GM23338 (cell line): ENCODE measurements around the gene C11orf91. TPM values are rescaled to one million over a fixed set of nuclear protein-coding genes. Genes with fewer than 3 reads are reported as not detected.

ENCODE experiments used
- ATAC-seq: fragments of 200-7000 bp; cut with Tn5 transposase; 3 replicates; pipeline ENCODE4 v1.9.1; 2020
- DNase-seq: peaks from one replicate; pipeline ENCODE4 v3.0.0-alpha.2; 2015; ENCODE audit warnings: low spot score
- H2AFZ ChIP-seq: fragments of 200-600 bp; sonication (generic); 2 replicates; pipeline ENCODE4 v1.8.0; 2016; ENCODE audit warnings: antibody characterized with exemption, mild to moderate bottlenecking, moderate library complexity
- H3F3A ChIP-seq: fragments of 200-600 bp; sonication (generic); replicated peaks from 2 replicates; pipeline ENCODE4 v1.8.0; 2017; ENCODE audit warnings: antibody characterized with exemption, mixed run types, low read depth
- H3K27ac ChIP-seq: fragments of 200-600 bp; sonication (generic); 2 replicates; pipeline ENCODE4 v1.6.1; 2016; ENCODE audit warnings: low read depth
- H3K27me3 ChIP-seq: fragments of 200-600 bp; sonication (generic); 2 replicates; pipeline ENCODE4 v1.8.0; 2016; ENCODE audit warnings: mild to moderate bottlenecking, mixed run types, moderate library complexity; ENCODE audit not compliant: insufficient read depth
- H3K36me3 ChIP-seq: fragments of 200-600 bp; sonication (generic); 2 replicates; pipeline ENCODE4 v1.8.0; 2016; ENCODE audit warnings: mild to moderate bottlenecking; ENCODE audit not compliant: insufficient read depth
- H3K4me1 ChIP-seq: fragments of 200-600 bp; sonication (generic); 2 replicates; pipeline ENCODE4 v1.8.0; 2016; ENCODE audit warnings: mild to moderate bottlenecking, moderate library complexity; ENCODE audit not compliant: insufficient read depth
- H3K4me2 ChIP-seq: fragments of 200-600 bp; sonication (generic); 2 replicates; pipeline ENCODE4 v1.7.1; 2017; ENCODE audit warnings: mixed run types
- H3K4me3 ChIP-seq: fragments of 200-600 bp; sonication (generic); 2 replicates; pipeline ENCODE4 v1.6.1; 2016; ENCODE audit warnings: mixed run types
- H3K79me2 ChIP-seq: fragments of 200-600 bp; sonication (generic); replicated peaks from 2 replicates; pipeline ENCODE4 v1.8.0; 2017; ENCODE audit warnings: mild to moderate bottlenecking; ENCODE audit not compliant: insufficient read depth
- H3K9me2 ChIP-seq: fragments of 200-600 bp; sonication (generic); 2 replicates; pipeline ENCODE4 v1.8.0; 2017; ENCODE audit not compliant: insufficient read depth
- H4K20me1 ChIP-seq: fragments of 200-600 bp; sonication (generic); replicated peaks from 2 replicates; pipeline ENCODE4 v1.8.0; 2017; ENCODE audit warnings: mild to moderate bottlenecking; ENCODE audit not compliant: insufficient read depth
- H3K27ac Mint-ChIP-seq: 2 replicates; pipeline ENCODE4 v1.8.0; 2020; ENCODE audit warnings: inconsistent platforms, mild to moderate bottlenecking, moderate library complexity, mixed read lengths
- H3K27me3 Mint-ChIP-seq: 3 replicates; pipeline ENCODE4 v1.8.0; 2022; ENCODE audit warnings: low read depth, mild to moderate bottlenecking, moderate library complexity, mixed read lengths, inconsistent platforms; ENCODE audit not compliant: insufficient read depth, poor library complexity
- H3K36me3 Mint-ChIP-seq: 3 replicates; pipeline ENCODE4 v1.8.0; 2021; ENCODE audit warnings: low read depth, mild to moderate bottlenecking, inconsistent platforms, moderate library complexity, mixed read lengths
- H3K4me1 Mint-ChIP-seq: 3 replicates; pipeline ENCODE4 v1.8.0; 2020; ENCODE audit warnings: mild to moderate bottlenecking, inconsistent platforms, mixed read lengths
- H3K4me3 Mint-ChIP-seq: 3 replicates; pipeline ENCODE4 v1.8.0; 2021; ENCODE audit warnings: moderate library complexity, mild to moderate bottlenecking, inconsistent platforms, mixed read lengths
- H3K9me3 Mint-ChIP-seq: 3 replicates; pipeline ENCODE4 v1.8.0; 2020; ENCODE audit warnings: moderate library complexity, mild to moderate bottlenecking, inconsistent platforms, mixed read lengths
- CREB1 ChIP-seq: fragments of 250-450 bp; sonication (Bioruptor Pico); IDR thresholded peaks from 2 replicates; pipeline ENCODE4 v1.5.0; 2020; ENCODE audit warnings: low read depth, mild to moderate bottlenecking, moderate library complexity
- EZH2 ChIP-seq: fragments of 200-600 bp; sonication (generic); IDR thresholded peaks from one replicate; pipeline ENCODE4 v1.8.0; 2017; ENCODE audit warnings: antibody characterized with exemption, mild to moderate bottlenecking, low read depth; ENCODE audit not compliant: unreplicated experiment
- EZH2phosphoT487 ChIP-seq: fragments of 200-600 bp; sonication (generic); IDR thresholded peaks from one replicate; pipeline ENCODE4 v1.8.1; 2018; ENCODE audit warnings: antibody characterized with exemption; ENCODE audit not compliant: unreplicated experiment
- JUNB ChIP-seq: IDR thresholded peaks from one replicate; pipeline ENCODE4 v1.6.1; 2016; ENCODE audit warnings: antibody characterized with exemption; ENCODE audit not compliant: unreplicated experiment
- POLR2AphosphoS5 ChIP-seq: IDR thresholded peaks from 2 replicates; pipeline ENCODE4 v1.6.1; 2016; ENCODE audit warnings: antibody characterized with exemption, low read depth
- STAT1 ChIP-seq: IDR thresholded peaks from one replicate; pipeline ENCODE4 v1.6.1; 2016; ENCODE audit warnings: antibody characterized with exemption; ENCODE audit not compliant: unreplicated experiment
- ZNF114 ChIP-seq: fragments of 250-450 bp; sonication (Bioruptor Pico); IDR thresholded peaks from 2 replicates; pipeline ENCODE4 v1.5.0; 2020; ENCODE audit warnings: mild to moderate bottlenecking, moderate library complexity
- ZNF331 ChIP-seq: fragments of 250-450 bp; sonication (Bioruptor Pico); IDR thresholded peaks from 2 replicates; pipeline ENCODE4 v1.5.0; 2020; ENCODE audit warnings: low read depth, mild to moderate bottlenecking, moderate library complexity
- polyA plus RNA-seq: library from polyadenylated mRNA; unstranded; fragments of >200 nt; fragmentation: Nextera tagmentation; extraction: Ambion mirVana; gene quantifications from 2 replicates; pipeline ENCODE4 v1.2.1, GENCODE V29; 2016
- total RNA-seq: library from RNA; depleted of rRNA; stranded (reverse); fragments of >200 nt; shearing (Covaris generic); gene quantifications from 2 replicates; pipeline ENCODE4 v1.2.3, GENCODE V29; 2014
- TF ChIP-seq, protein P1 (sequence below): fragments of 250-450 bp; sonication (Bioruptor Pico); IDR thresholded peaks from 2 replicates; pipeline ENCODE4 v1.5.0; 2020; ENCODE audit warnings: mild to moderate bottlenecking, moderate library complexity
- TF ChIP-seq, protein P2 (sequence below): IDR thresholded peaks from 2 replicates; pipeline ENCODE4 v1.6.1; 2016; ENCODE audit warnings: antibody characterized with exemption
- TF ChIP-seq, protein P3 (sequence below): IDR thresholded peaks from one replicate; pipeline ENCODE4 v1.6.1; 2018; ENCODE audit warnings: antibody characterized with exemption; ENCODE audit not compliant: unreplicated experiment

C11orf91 gene
- total and polyA plus RNA-seq, 2 experiments from 2014 or later: not detected

DNA sequence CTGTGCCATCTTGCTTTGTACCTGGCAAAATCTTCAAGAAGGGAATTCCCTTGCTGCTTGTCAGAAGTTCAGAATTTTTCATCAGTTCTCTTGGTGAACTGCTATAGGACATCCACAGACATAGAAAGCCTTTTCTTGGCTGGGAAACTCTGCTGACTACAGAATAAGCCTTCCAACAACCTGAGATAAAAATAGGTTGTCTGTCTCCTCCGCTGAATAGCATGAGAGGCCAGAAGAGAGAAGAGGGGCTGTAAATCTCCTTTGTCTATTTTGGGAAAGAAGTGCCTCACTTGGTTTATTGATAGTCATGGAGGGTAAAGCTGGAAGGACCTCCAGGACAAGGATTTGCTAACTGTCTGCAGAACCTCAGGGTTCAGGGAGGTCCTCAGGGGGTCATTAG lies 48.2 kb downstream of the C11orf91 start:
- no peak overlapping the region for H3K4me3 ChIP-seq
- H3K27ac Mint-ChIP-seq: no peak overlapping the region
- no peaks in the 10 kb centered on the region for H3K79me2 ChIP-seq
- H3K4me3 Mint-ChIP-seq: no peak overlapping the region
- no peak overlapping the region for H3K27ac ChIP-seq
- H3K36me3 Mint-ChIP-seq: no peaks in the 10 kb centered on the region; the same call in 2 of the 3 replicates
- H4K20me1 ChIP-seq: no peaks in the 10 kb centered on the region
- H3K27me3 Mint-ChIP-seq: peaks cover 10% of the 10 kb centered on the region
- peaks cover 2% of the 10 kb centered on the region; the same call in 2 of the 3 replicates for H3K4me1 Mint-ChIP-seq
- H3K9me3 Mint-ChIP-seq: no peaks in the 10 kb centered on the region
- no peaks in the 10 kb centered on the region for H3K4me1 ChIP-seq
- DNase-seq: no peak
- no peak overlapping the region for H3K4me2 ChIP-seq
- no peaks in the 10 kb centered on the region for H3F3A ChIP-seq
- H3K36me3 ChIP-seq: no peaks in the 10 kb centered on the region
- no peak for TF ChIP-seq EZH2phosphoT487
- TF ChIP-seq EZH2: no peak
- no peak for TF ChIP-seq CREB1 (CRISPR knock-in tag)
- TF ChIP-seq, protein P1, sequence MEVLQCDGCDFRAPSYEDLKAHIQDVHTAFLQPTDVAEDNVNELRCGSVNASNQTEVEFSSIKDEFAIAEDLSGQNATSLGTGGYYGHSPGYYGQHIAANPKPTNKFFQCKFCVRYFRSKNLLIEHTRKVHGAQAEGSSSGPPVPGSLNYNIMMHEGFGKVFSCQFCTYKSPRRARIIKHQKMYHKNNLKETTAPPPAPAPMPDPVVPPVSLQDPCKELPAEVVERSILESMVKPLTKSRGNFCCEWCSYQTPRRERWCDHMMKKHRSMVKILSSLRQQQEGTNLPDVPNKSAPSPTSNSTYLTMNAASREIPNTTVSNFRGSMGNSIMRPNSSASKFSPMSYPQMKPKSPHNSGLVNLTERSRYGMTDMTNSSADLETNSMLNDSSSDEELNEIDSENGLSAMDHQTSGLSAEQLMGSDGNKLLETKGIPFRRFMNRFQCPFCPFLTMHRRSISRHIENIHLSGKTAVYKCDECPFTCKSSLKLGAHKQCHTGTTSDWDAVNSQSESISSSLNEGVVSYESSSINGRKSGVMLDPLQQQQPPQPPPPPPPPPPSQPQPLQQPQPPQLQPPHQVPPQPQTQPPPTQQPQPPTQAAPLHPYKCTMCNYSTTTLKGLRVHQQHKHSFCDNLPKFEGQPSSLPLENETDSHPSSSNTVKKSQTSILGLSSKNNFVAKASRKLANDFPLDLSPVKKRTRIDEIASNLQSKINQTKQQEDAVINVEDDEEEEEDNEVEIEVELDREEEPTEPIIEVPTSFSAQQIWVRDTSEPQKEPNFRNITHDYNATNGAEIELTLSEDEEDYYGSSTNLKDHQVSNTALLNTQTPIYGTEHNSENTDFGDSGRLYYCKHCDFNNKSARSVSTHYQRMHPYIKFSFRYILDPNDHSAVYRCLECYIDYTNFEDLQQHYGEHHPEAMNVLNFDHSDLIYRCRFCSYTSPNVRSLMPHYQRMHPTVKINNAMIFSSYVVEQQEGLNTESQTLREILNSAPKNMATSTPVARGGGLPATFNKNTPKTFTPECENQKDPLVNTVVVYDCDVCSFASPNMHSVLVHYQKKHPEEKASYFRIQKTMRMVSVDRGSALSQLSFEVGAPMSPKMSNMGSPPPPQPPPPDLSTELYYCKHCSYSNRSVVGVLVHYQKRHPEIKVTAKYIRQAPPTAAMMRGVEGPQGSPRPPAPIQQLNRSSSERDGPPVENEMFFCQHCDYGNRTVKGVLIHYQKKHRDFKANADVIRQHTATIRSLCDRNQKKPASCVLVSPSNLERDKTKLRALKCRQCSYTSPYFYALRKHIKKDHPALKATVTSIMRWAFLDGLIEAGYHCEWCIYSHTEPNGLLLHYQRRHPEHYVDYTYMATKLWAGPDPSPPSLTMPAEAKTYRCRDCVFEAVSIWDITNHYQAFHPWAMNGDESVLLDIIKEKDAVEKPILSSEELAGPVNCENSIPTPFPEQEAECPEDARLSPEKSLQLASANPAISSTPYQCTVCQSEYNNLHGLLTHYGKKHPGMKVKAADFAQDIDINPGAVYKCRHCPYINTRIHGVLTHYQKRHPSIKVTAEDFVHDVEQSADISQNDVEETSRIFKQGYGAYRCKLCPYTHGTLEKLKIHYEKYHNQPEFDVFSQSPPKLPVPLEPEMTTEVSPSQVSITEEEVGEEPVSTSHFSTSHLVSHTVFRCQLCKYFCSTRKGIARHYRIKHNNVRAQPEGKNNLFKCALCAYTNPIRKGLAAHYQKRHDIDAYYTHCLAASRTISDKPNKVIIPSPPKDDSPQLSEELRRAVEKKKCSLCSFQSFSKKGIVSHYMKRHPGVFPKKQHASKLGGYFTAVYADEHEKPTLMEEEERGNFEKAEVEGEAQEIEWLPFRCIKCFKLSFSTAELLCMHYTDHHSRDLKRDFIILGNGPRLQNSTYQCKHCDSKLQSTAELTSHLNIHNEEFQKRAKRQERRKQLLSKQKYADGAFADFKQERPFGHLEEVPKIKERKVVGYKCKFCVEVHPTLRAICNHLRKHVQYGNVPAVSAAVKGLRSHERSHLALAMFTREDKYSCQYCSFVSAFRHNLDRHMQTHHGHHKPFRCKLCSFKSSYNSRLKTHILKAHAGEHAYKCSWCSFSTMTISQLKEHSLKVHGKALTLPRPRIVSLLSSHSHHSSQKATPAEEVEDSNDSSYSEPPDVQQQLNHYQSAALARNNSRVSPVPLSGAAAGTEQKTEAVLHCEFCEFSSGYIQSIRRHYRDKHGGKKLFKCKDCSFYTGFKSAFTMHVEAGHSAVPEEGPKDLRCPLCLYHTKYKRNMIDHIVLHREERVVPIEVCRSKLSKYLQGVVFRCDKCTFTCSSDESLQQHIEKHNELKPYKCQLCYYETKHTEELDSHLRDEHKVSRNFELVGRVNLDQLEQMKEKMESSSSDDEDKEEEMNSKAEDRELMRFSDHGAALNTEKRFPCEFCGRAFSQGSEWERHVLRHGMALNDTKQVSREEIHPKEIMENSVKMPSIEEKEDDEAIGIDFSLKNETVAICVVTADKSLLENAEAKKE (CRISPR knock-in tag): no peak
- no peak for TF ChIP-seq JUNB
- TF ChIP-seq ZNF114: no peak
- TF ChIP-seq, protein P2, sequence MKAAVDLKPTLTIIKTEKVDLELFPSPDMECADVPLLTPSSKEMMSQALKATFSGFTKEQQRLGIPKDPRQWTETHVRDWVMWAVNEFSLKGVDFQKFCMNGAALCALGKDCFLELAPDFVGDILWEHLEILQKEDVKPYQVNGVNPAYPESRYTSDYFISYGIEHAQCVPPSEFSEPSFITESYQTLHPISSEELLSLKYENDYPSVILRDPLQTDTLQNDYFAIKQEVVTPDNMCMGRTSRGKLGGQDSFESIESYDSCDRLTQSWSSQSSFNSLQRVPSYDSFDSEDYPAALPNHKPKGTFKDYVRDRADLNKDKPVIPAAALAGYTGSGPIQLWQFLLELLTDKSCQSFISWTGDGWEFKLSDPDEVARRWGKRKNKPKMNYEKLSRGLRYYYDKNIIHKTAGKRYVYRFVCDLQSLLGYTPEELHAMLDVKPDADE: no peak
- TF ChIP-seq, protein P3, sequence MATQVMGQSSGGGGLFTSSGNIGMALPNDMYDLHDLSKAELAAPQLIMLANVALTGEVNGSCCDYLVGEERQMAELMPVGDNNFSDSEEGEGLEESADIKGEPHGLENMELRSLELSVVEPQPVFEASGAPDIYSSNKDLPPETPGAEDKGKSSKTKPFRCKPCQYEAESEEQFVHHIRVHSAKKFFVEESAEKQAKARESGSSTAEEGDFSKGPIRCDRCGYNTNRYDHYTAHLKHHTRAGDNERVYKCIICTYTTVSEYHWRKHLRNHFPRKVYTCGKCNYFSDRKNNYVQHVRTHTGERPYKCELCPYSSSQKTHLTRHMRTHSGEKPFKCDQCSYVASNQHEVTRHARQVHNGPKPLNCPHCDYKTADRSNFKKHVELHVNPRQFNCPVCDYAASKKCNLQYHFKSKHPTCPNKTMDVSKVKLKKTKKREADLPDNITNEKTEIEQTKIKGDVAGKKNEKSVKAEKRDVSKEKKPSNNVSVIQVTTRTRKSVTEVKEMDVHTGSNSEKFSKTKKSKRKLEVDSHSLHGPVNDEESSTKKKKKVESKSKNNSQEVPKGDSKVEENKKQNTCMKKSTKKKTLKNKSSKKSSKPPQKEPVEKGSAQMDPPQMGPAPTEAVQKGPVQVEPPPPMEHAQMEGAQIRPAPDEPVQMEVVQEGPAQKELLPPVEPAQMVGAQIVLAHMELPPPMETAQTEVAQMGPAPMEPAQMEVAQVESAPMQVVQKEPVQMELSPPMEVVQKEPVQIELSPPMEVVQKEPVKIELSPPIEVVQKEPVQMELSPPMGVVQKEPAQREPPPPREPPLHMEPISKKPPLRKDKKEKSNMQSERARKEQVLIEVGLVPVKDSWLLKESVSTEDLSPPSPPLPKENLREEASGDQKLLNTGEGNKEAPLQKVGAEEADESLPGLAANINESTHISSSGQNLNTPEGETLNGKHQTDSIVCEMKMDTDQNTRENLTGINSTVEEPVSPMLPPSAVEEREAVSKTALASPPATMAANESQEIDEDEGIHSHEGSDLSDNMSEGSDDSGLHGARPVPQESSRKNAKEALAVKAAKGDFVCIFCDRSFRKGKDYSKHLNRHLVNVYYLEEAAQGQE: no peak
- no peak for TF ChIP-seq POLR2AphosphoS5
- TF ChIP-seq ZNF331: no peak
- no peak for TF ChIP-seq STAT1
- no peak for ATAC-seq
- H3K9me2 ChIP-seq: peaks cover 14% of the 10 kb centered on the region; the same call in 1 of the 2 replicates
- 0 out of 2 replicates have a peak overlapping the region, but pooled peaks have one; percentile 76 for H2AFZ ChIP-seq
- H3K27me3 ChIP-seq: no peaks in the 10 kb centered on the region
